Esophagus muscularis mucosa (tissue), 4 donors: ENCODE results near the gene RPS6KA2. TPM values are rescaled to one million over a fixed set of nuclear protein-coding genes. Genes with fewer than 3 reads are reported as not detected.

Source experiments
- DNase-seq: peaks from one replicate; pipeline ENCODE4 v3.0.0-alpha.2; 2017; ENCODE audit errors: extremely low spot score
- H3K27ac ChIP-seq, 4 donors: fragments of 200-600 bp; sonication (generic); replicated peaks in 1 of 4; 1 replicate in 3 of 4; 2 replicates in 1 of 4; pipeline ENCODE4 v1.5.1; 2016 to 2019; ENCODE audit warnings: mild to moderate bottlenecking in 1 of 4
- H3K27me3 ChIP-seq, 4 donors: fragments of 200-600 bp; sonication (generic); one replicate each; pipeline versions ENCODE4 v1.5.1 to v1.6.0; 2016 to 2019
- H3K36me3 ChIP-seq, 4 donors: fragments of 200-600 bp; sonication (generic); one replicate each; pipeline ENCODE4 v1.5.1; 2016 to 2019
- H3K4me1 ChIP-seq, 4 donors: fragments of 200-600 bp; sonication (generic); one replicate each; pipeline ENCODE4 v1.5.1; 2016 to 2019
- H3K4me3 ChIP-seq, 4 donors: fragments of 200-600 bp; sonication (generic); 1 replicate in 2 of 4; 2 replicates in 2 of 4; pipeline ENCODE4 v1.5.1; 2016 to 2019; ENCODE audit warnings: mild to moderate bottlenecking in 4 of 4, moderate library complexity in 1 of 4
- H3K9me3 ChIP-seq, 4 donors: fragments of 200-600 bp; sonication (generic); 1 replicate in 3 of 4; 2 replicates in 1 of 4; pipeline ENCODE4 v1.5.1; 2016 to 2019
- EP300 ChIP-seq: sonication (generic); formaldehyde crosslinking; IDR thresholded peaks from one replicate; pipeline ENCODE4 v1.6.1; 2017; ENCODE audit warnings: antibody characterized with exemption
- POLR2A ChIP-seq: fragments of 450-650 bp; IDR thresholded peaks from one replicate; pipeline ENCODE4 v1.6.1; 2017; ENCODE audit warnings: antibody characterized with exemption, moderate library complexity, mild to moderate bottlenecking, low read depth
- POLR2AphosphoS5 ChIP-seq, 2 donors: sonication (generic); formaldehyde crosslinking; IDR thresholded peaks; one replicate each; pipeline ENCODE4 v1.6.1; 2017; ENCODE audit warnings: antibody characterized with exemption in 2 of 2
- whole genome bisulfite sequencing: methylation state at CpG from one replicate; pipeline ENCODE4 v1.1.5; 2018; 5-methylcytosine and 5-hydroxymethylcytosine counted together
- intact Hi-C: fragments of 100-400 bp; cut with DNase I; formaldehyde crosslinking; loops from one replicate; pipeline ENCODE4 v1.15.1; 2023
- total RNA-seq, 4 donors: library from RNA; depleted of rRNA; stranded (reverse); fragments of >200 nt; gene quantifications; one replicate each; pipeline versions ENCODE4 v1.1.0 to v1.2.1, GENCODE V29; 2016
- TF ChIP-seq, protein P1 (sequence below), 3 experiments: fragments of 200-600 bp in 2 of 3; fragments of 450-650 bp in 1 of 3; sonication (generic) in 2 of 3; IDR thresholded peaks; one replicate each; pipeline ENCODE4 v1.5.1; 2017 to 2019; ENCODE audit warnings: antibody characterized with exemption in 3 of 3, mild to moderate bottlenecking in 2 of 3, moderate library complexity in 1 of 3

RPS6KA2 gene
- total RNA-seq, 4 donors from 2014 or later: 83.9 to 126 (median 112) TPM

DNA sequence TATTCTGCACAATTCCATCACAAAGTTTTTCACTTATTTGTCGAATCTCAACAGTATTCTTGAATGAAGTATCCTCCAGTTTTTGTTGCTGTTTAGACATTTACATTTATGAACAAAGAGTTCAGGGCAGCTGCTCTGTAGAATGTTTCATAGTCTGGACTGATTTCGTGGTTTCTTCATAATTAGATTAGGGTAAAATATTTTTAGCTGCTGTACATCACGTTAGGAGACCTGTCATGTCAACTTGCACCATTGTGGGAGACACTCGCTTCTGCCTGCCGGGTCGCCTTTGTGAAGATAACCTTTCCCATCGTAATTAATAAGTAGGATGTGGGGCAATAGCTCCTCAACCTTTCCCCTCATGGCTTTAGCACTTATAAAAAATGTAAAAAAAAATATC, 27.5 kb upstream of the RPS6KA2 start:
- no peaks in the 10 kb centered on the region for H3K9me3 ChIP-seq
- 83% methylated on average over 7 of the region's 7 CpGs for WGBS
- H3K36me3 ChIP-seq: no peaks in the 10 kb centered on the region
- DNase-seq: no peak
- H3K4me1 ChIP-seq: no peaks in the 10 kb centered on the region
- H3K27ac ChIP-seq: no peak overlapping the region
- intact Hi-C loops: no loop called here
- TF ChIP-seq POLR2AphosphoS5 (IDR thresholded peaks at IDR 0.05) (no peak), EP300 (no peak), POLR2A (no peak)
- TF ChIP-seq, protein P1, sequence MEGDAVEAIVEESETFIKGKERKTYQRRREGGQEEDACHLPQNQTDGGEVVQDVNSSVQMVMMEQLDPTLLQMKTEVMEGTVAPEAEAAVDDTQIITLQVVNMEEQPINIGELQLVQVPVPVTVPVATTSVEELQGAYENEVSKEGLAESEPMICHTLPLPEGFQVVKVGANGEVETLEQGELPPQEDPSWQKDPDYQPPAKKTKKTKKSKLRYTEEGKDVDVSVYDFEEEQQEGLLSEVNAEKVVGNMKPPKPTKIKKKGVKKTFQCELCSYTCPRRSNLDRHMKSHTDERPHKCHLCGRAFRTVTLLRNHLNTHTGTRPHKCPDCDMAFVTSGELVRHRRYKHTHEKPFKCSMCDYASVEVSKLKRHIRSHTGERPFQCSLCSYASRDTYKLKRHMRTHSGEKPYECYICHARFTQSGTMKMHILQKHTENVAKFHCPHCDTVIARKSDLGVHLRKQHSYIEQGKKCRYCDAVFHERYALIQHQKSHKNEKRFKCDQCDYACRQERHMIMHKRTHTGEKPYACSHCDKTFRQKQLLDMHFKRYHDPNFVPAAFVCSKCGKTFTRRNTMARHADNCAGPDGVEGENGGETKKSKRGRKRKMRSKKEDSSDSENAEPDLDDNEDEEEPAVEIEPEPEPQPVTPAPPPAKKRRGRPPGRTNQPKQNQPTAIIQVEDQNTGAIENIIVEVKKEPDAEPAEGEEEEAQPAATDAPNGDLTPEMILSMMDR (IDR thresholded peaks at IDR 0.05): no peak
- no peaks in the 10 kb centered on the region for H3K27me3 ChIP-seq
- H3K4me3 ChIP-seq: no peak overlapping the region

DNA sequence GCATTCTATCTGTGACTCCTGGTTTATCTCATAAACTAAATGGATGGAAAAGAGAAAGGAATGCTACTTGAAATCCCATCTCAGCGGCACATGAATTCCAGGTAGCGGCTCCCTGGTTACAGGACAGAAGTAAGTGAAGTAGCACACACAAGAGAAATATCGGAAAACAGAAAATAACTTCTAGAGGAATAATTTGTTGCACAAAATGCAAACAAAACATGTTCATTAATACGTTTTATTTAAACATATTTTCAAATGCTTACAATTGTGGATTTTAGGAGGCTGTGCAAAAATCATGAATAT, 26.5 kb upstream of the RPS6KA2 start:
- no peak for DNase-seq
- H3K36me3 ChIP-seq: no peaks in the 10 kb centered on the region
- 89% methylated on average over 4 of the region's 4 CpGs for WGBS
- no peak overlapping the region for H3K4me3 ChIP-seq
- no peak overlapping the region for H3K27ac ChIP-seq
- H3K9me3 ChIP-seq: no peaks in the 10 kb centered on the region
- no peak for TF ChIP-seq POLR2A
- no peaks in the 10 kb centered on the region for H3K4me1 ChIP-seq
- intact Hi-C loops: no loop called here
- H3K27me3 ChIP-seq: no peaks in the 10 kb centered on the region

DNA sequence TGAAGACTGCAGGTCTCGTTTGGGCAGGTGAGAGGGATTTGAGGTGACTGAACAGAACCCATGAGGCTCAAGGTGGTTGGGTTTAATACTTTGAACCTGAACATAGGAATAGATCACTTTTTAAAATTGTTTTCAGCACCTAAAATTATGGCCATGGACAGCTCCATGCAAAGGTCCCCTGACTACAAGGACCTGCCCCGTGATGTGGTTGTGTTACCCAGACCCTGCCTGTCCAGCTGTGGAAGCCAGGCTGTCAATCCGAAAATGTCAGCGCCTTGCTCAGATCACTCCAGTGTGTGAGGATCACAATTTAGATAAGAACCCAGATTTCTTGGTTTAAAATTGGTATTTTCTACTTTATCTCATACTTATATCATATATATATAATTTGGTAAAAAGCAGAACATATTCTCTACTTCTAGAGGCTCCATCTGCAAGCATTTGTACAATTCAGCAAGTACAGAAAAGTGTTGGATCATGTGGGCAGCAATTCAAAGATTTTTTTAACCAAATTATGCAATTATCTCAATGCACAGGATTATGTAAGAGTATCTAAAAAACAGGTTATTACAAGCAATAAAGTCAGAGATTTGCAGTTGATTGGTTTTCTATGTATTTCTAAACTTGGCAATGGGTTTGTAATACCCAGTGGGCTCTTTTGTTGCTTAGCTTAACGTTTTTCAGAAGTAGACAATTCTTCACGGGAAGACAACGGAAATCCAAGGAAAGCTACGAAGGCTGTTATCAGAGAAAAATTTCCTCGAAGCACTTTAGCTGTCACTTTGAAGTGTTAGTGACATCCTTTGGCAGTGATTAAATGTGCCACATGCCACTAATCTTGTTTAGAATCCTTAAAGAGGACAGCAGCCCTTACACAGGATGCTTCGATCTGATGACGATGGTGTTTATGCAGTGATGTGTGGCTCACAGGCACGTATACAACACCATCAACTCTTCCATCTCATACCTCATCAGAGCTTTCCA, 24.1 kb upstream of the RPS6KA2 start:
- intact Hi-C loops: no loop called here
- no peak overlapping the region for H3K4me3 ChIP-seq
- TF ChIP-seq, protein P1 (IDR thresholded peaks at IDR 0.05): no peak
- TF ChIP-seq POLR2AphosphoS5 (IDR thresholded peaks at IDR 0.05) (no peak), POLR2A (no peak), EP300 (no peak)
- H3K27me3 ChIP-seq: no peaks in the 10 kb centered on the region
- no peaks in the 10 kb centered on the region for H3K36me3 ChIP-seq
- 87% methylated on average over 12 of the region's 12 CpGs for WGBS
- no peak overlapping the region for H3K27ac ChIP-seq
- DNase-seq: no peak
- no peaks in the 10 kb centered on the region for H3K4me1 ChIP-seq
- H3K9me3 ChIP-seq: no peaks in the 10 kb centered on the region

DNA sequence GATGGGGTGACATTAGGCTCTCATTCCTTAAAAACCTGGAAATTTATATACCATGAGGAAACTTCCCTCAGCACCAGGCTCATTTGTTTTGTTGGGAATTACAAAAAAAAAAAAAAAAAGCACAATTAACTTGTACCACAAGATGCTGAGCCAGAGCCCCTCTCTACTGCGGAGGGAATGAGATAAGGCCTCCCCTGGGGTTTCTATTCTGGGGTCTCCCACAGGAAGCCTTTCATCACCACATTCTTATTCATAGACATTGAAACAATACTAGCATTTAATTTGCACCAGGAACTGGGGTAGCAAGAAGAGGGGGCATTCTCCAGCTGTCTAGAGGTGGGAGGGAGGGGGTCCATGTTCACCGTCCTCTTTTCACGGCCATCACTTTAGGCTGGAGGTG, 23.0 kb upstream of the RPS6KA2 start:
- 73% methylated on average over 3 of the region's 3 CpGs for WGBS
- Histone ChIP-seq H3K4me3 (no peak overlapping the region), H3K27ac (no peak overlapping the region), H3K4me1 (no peaks in the 10 kb centered on the region), H3K36me3 (no peaks in the 10 kb centered on the region), H3K9me3 (no peaks in the 10 kb centered on the region), H3K27me3 (no peaks in the 10 kb centered on the region)
- TF ChIP-seq, protein P1 (IDR thresholded peaks at IDR 0.05): no peak
- TF ChIP-seq POLR2A (no peak), EP300 (no peak), POLR2AphosphoS5 (IDR thresholded peaks at IDR 0.05) (no peak)
- intact Hi-C loops: no loop called here
- no peak for DNase-seq

DNA sequence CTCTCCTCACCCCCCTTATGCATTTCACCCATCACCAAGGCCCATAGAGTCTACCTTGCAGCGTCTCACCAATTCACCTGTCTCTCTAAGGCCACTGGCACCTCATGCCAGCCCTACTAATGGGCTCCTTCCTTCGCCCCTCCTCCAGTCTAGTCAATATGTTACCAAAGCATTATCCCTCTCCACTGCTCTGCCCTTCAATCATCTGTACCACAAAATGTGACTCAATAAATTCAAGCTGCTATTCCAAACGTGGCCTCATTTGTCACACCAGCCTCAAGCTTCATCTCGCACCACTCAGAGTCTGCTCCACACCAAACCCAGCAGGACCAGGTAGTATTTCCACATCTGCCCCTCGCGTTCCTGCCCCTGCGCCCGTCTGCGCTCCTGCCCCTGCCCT, 21.8 kb upstream of the RPS6KA2 start:
- intact Hi-C loops: no loop called here
- H3K27me3 ChIP-seq: no peaks in the 10 kb centered on the region
- no peaks in the 10 kb centered on the region for H3K36me3 ChIP-seq
- 91% methylated on average over 9 of the region's 9 CpGs for WGBS
- H3K27ac ChIP-seq: no peak overlapping the region
- H3K9me3 ChIP-seq: peaks cover 0 to 2% (median 0%) of the 10 kb centered on the region in 4 donors
- H3K4me1 ChIP-seq: no peaks in the 10 kb centered on the region
- no peak overlapping the region for H3K4me3 ChIP-seq
- TF ChIP-seq EP300: no peak
- TF ChIP-seq, protein P1 (IDR thresholded peaks at IDR 0.05): no peak
- DNase-seq: no peak
